GM15510 (cell line): ENCODE results near the gene TUBGCP6.

Source experiments
- POLR2A ChIP-seq: IDR thresholded peaks from 3 replicates; pipeline ENCODE4 v1.6.1; 2011; ENCODE audit warnings: borderline replicate concordance; ENCODE audit not compliant: insufficient read length; ENCODE audit errors: extremely low read depth

TUBGCP6 gene

DNA sequence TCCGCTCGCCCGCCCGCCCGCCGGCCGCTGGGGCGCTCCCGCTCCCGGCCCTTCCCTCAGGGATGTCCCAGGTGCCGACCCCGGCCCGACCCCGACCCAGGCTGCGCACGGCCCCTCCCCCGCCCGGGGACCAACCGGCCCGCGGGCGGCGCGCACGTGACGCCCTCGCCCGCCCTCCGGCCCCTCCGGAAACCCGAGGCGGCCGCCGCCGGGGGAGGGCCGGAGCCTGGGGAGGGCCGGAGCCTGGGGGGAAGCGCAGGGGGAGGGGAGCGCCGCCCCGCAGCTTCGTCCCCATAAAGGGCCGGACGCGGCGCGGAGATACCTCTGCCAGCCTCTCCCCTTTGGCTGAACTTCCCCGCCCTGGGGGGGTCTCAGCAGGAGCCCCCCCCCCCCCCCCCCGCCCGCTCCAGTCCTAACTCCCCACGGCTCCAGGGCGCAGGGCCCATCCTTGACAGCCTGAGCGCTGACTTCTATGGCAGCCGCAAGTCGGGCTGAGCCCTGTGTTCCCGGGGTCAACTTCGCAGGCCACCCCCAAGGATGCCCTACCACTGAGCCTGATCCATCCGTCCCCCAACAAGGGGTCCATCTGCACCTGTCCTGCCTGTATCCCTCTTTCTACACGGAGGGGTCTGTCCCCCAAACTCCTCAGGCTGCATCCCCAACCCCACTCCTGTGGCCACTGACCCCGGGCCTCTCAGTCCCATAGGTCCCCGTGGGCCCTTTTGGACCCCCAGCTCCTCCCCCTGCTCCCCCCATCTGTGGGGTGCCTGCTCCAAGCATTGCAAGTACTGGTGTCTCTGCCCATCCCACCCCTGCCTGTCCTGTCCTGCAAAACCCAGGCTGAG lies 17.0 kb upstream of the TUBGCP6 start, which contains the start of gene MAPK12:
Gene MAPK12, minus strand, starts transcription at position 69 of the 845 bp plus-strand sequence. CDS start 174 bp downstream, outside the sequence.
- TF ChIP-seq POLR2A: peak; percentile 47

GRCh38 chr22:50260801-50261614 lies 16.2 kb upstream of the TUBGCP6 start:
- peak; percentile 27 for TF ChIP-seq POLR2A

DNA sequence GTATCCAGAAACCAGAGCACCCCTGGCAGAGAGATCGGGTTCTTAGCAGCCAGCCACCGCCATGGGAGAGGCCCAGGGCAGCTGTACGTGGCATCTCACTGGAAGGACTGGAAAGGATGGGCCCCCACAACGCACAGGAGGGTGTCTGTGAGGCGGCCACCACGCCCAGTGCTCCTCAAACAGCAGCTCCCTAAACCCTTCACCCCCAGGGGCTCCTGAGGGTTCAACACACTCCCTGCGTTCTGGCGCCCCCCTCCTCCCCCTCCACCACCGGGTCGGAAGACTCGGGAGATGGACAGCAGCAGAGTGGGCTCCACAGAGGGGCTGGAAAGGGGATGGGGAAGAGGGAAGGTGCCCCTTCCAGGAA lies 15.6 kb upstream of the TUBGCP6 start:
- TF ChIP-seq POLR2A: no peak

DNA sequence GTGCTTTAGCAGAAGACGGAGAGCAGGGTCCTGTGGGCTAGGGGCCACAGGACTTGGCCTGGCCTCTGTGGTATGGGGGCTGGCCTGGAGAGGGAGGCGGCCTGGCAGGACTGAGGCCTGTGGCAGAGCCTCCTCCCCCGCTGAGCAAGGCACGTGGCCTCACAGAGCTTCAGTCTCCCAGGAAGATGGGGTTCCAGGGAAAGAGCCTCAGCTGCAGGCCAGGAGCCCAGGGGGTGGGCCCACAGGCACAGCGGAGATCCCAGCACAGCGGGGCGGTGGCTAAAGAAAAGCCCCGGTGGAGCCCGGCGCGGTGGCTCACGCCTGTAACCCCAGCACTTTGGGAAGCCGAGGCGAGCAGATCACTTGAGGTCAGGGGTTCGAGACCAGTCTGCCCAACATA lies 14.5 kb upstream of the TUBGCP6 start:
- TF ChIP-seq POLR2A: no peak

GRCh38 chr22:50258361-50259292 lies 13.8 kb upstream of the TUBGCP6 start:
- TF ChIP-seq POLR2A: no peak

- TF ChIP-seq POLR2A: no peak
Measured at GRCh38 chr22:50257451-50258360, 12.9 kb upstream of the TUBGCP6 start.

- no peak for TF ChIP-seq POLR2A
Measured at GRCh38 chr22:50257041-50257440, 12.2 kb upstream of the TUBGCP6 start.

- no peak for TF ChIP-seq POLR2A
Measured at GRCh38 chr22:50256258-50256862, 11.5 kb upstream of the TUBGCP6 start.

GRCh38 chr22:50255607-50256006 lies 10.8 kb upstream of the TUBGCP6 start:
- no peak for TF ChIP-seq POLR2A

GRCh38 chr22:50255099-50255498 lies 10.3 kb upstream of the TUBGCP6 start:
- no peak for TF ChIP-seq POLR2A

GRCh38 chr22:50253941-50254340 lies 9.1 kb upstream of the TUBGCP6 start:
- no peak for TF ChIP-seq POLR2A

DNA sequence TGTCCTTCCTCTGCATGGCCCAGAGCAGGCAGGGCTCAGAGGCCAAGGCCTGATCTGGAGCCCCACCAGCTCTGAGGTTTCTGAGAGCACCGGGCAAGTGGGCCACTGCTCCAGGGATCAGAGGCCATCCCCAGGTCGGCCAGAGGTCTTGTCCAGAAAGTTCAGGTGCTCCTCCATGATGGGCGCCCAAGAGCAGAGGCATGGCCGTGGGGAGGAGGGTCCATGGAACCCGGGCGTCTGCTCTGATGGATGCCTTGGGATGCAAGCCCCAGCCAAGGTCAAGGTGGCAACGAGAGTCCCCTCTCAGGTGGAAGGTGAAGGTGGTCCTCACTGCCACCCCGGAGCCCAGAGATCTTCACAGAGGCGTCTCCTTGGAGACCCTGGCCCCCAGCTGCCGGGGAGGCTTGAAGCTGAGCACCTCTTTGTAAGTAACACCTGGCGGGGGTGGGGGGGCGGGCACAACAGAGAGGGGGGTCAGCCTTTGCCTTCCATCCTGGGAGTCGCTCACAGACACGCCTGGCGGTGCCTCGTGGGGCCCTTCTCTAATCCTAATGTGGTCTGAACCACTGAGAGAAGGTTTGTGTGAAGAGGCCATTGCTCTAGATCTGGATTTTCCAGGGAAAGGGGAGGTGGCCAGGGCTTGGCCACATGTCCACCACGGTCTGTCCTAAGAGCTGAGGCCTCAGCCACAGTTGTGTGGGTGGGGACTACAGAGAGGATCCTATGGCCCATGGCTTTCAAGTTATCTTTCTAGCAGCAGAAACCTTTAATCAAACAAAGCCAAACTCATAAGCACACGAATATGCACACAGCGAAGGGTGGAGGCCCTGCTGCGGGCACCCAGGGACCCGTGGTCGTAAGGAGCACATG lies 8.5 kb upstream of the TUBGCP6 start:
- no peak for TF ChIP-seq POLR2A

- TF ChIP-seq POLR2A: no peak
Measured at GRCh38 chr22:50252082-50253045, 7.5 kb upstream of the TUBGCP6 start.
